ENCODE data around the gene PMEPA1. TPM values are rescaled to one million over a fixed set of nuclear protein-coding genes. Genes with fewer than 3 reads are reported as not detected.

Gene PMEPA1
- total and polyA plus RNA-seq, 4 donors = 0.61 to 1.5 (median 1.1) TPM

DNA sequence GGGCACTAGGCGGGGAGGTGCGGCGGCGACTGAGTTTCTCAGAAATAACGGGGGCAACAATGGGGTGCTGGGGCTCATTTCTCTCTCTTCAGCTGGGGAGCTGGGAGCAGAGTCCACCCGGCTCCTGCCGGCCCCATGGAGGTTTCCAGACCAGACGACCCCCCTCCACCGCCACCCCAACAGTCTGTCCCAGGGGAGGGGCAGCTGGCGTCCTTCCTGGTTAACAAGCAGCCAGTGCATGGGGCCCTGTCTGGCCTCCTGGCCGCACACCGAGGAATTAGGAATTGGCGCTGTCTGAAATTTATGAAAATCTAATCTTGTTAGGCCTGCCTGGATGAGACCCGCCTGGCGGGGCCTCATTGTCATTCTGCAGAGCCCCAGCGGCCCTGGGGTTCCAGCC, 42.4 kb downstream of the PMEPA1 start:
- Histone ChIP-seq H3K27me3 (ENCODE audit: control insufficient read depth in 4 of 4, insufficient read depth in 4 of 4, low read length in 3 of 4) (no peaks in the 10 kb centered on the region), H3K4me1 (ENCODE audit: control insufficient read depth in 4 of 4, insufficient read depth in 4 of 4, low read length in 3 of 4) (no peaks in the 10 kb centered on the region), H3K9me3 (ENCODE audit: control insufficient read depth in 4 of 4, low read length in 3 of 4) (no peaks in the 10 kb centered on the region), H3K9ac (ENCODE audit: low read depth in 1 of 2, low read length in 2 of 2) (no peak overlapping the region), H3K4me3 (ENCODE audit: low read depth in 1 of 3, low read length in 3 of 3) (no peak overlapping the region), H3K36me3 (ENCODE audit: control insufficient read depth in 4 of 4, insufficient read depth in 3 of 4, low read depth in 1 of 4, low read length in 3 of 4) (no peaks in the 10 kb centered on the region), H3K27ac (ENCODE audit: low read depth in 1 of 2, low read length in 2 of 2) (no peak overlapping the region)
- no peak for DNase-seq (ENCODE audit: low spot score)
- TF ChIP-seq YY1 (IDR thresholded peaks at IDR 0.05) (no peak), TAF1 (conservative IDR thresholded peaks at IDR 0.05) (no peak), JUND (IDR thresholded peaks at IDR 0.05) (no peak), RXRA (IDR thresholded peaks at IDR 0.05) (no peak), FOXA2 (IDR thresholded peaks at IDR 0.05) (no peak), SP1 (IDR thresholded peaks at IDR 0.05) (no peak), FOXA1 (IDR thresholded peaks at IDR 0.05) (no peak), NR2F2 (IDR thresholded peaks at IDR 0.05) (no peak)
- TF ChIP-seq, protein P1, sequence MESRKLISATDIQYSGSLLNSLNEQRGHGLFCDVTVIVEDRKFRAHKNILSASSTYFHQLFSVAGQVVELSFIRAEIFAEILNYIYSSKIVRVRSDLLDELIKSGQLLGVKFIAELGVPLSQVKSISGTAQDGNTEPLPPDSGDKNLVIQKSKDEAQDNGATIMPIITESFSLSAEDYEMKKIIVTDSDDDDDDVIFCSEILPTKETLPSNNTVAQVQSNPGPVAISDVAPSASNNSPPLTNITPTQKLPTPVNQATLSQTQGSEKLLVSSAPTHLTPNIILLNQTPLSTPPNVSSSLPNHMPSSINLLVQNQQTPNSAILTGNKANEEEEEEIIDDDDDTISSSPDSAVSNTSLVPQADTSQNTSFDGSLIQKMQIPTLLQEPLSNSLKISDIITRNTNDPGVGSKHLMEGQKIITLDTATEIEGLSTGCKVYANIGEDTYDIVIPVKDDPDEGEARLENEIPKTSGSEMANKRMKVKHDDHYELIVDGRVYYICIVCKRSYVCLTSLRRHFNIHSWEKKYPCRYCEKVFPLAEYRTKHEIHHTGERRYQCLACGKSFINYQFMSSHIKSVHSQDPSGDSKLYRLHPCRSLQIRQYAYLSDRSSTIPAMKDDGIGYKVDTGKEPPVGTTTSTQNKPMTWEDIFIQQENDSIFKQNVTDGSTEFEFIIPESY (IDR thresholded peaks at IDR 0.05) = no peak
- TF ChIP-seq, protein P2, sequence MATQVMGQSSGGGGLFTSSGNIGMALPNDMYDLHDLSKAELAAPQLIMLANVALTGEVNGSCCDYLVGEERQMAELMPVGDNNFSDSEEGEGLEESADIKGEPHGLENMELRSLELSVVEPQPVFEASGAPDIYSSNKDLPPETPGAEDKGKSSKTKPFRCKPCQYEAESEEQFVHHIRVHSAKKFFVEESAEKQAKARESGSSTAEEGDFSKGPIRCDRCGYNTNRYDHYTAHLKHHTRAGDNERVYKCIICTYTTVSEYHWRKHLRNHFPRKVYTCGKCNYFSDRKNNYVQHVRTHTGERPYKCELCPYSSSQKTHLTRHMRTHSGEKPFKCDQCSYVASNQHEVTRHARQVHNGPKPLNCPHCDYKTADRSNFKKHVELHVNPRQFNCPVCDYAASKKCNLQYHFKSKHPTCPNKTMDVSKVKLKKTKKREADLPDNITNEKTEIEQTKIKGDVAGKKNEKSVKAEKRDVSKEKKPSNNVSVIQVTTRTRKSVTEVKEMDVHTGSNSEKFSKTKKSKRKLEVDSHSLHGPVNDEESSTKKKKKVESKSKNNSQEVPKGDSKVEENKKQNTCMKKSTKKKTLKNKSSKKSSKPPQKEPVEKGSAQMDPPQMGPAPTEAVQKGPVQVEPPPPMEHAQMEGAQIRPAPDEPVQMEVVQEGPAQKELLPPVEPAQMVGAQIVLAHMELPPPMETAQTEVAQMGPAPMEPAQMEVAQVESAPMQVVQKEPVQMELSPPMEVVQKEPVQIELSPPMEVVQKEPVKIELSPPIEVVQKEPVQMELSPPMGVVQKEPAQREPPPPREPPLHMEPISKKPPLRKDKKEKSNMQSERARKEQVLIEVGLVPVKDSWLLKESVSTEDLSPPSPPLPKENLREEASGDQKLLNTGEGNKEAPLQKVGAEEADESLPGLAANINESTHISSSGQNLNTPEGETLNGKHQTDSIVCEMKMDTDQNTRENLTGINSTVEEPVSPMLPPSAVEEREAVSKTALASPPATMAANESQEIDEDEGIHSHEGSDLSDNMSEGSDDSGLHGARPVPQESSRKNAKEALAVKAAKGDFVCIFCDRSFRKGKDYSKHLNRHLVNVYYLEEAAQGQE (IDR thresholded peaks at IDR 0.05) = no peak
- TF ChIP-seq, protein P3, sequence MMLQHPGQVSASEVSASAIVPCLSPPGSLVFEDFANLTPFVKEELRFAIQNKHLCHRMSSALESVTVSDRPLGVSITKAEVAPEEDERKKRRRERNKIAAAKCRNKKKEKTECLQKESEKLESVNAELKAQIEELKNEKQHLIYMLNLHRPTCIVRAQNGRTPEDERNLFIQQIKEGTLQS (IDR thresholded peaks at IDR 0.05) = no peak
- 82% methylated on average over 16 of the region's 16 CpGs for WGBS

DNA sequence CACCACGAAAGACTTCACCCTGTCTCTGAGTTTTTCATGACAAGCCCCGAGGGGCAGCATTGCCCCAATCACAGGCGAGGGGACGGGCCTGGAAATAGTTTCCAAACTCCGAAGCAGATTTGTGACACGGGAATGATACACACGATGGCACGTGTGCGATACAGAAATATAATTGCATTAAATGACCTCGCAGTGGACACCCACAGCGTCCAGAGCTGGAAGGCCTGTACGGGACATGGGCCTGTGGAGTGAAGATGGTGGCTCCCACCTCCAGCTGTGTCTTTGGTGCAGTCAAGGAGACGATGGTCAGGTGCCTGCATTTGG, 43.0 kb downstream of the PMEPA1 start:
- no peaks in the 10 kb centered on the region for H3K4me1 ChIP-seq (ENCODE audit: control insufficient read depth in 4 of 4, insufficient read depth in 4 of 4, low read length in 3 of 4)
- H3K9me3 ChIP-seq (ENCODE audit: control insufficient read depth in 4 of 4, low read length in 3 of 4) = no peaks in the 10 kb centered on the region
- no peak for TF ChIP-seq SP1 (IDR thresholded peaks at IDR 0.05)
- TF ChIP-seq EGR1 (IDR thresholded peaks at IDR 0.05; ENCODE audit: low read depth in 2 of 2) = no peak
- TF ChIP-seq HNF4G (IDR thresholded peaks at IDR 0.05) = no peak
- no peak for TF ChIP-seq JUND (IDR thresholded peaks at IDR 0.05)
- TF ChIP-seq, protein P4, sequence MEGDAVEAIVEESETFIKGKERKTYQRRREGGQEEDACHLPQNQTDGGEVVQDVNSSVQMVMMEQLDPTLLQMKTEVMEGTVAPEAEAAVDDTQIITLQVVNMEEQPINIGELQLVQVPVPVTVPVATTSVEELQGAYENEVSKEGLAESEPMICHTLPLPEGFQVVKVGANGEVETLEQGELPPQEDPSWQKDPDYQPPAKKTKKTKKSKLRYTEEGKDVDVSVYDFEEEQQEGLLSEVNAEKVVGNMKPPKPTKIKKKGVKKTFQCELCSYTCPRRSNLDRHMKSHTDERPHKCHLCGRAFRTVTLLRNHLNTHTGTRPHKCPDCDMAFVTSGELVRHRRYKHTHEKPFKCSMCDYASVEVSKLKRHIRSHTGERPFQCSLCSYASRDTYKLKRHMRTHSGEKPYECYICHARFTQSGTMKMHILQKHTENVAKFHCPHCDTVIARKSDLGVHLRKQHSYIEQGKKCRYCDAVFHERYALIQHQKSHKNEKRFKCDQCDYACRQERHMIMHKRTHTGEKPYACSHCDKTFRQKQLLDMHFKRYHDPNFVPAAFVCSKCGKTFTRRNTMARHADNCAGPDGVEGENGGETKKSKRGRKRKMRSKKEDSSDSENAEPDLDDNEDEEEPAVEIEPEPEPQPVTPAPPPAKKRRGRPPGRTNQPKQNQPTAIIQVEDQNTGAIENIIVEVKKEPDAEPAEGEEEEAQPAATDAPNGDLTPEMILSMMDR (IDR thresholded peaks at IDR 0.05; ENCODE audit: low read depth, low read length, missing input control) = no peak
- TF ChIP-seq, protein P5, sequence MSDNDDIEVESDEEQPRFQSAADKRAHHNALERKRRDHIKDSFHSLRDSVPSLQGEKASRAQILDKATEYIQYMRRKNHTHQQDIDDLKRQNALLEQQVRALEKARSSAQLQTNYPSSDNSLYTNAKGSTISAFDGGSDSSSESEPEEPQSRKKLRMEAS (IDR thresholded peaks at IDR 0.05) = no peak
- no peak for TF ChIP-seq YY1 (IDR thresholded peaks at IDR 0.05)
- 86% methylated on average over 13 of the region's 13 CpGs for WGBS
- H3K36me3 ChIP-seq (ENCODE audit: control insufficient read depth in 4 of 4, insufficient read depth in 3 of 4, low read depth in 1 of 4, low read length in 3 of 4) = no peaks in the 10 kb centered on the region
- no peak overlapping the region for H3K4me3 ChIP-seq (ENCODE audit: low read depth in 1 of 3, low read length in 3 of 3)
- H3K27me3 ChIP-seq (ENCODE audit: control insufficient read depth in 4 of 4, insufficient read depth in 4 of 4, low read length in 3 of 4) = no peaks in the 10 kb centered on the region
- DNase-seq (ENCODE audit: low spot score) = no peak
- no peak overlapping the region for H3K9ac ChIP-seq (ENCODE audit: low read depth in 1 of 2, low read length in 2 of 2)
- no peak overlapping the region for H3K27ac ChIP-seq (ENCODE audit: low read depth in 1 of 2, low read length in 2 of 2)
